IMR-90 (cell line): ENCODE measurements around the gene CHRM5.

Experiments used
- CEBPB ChIP-seq: IDR thresholded peaks from 2 replicates; pipeline ENCODE4 v1.6.1; 2012; ENCODE audit warnings: low read depth, low read length, improper control_type of control experiment
- CHD1 ChIP-seq: IDR thresholded peaks from 2 replicates; pipeline ENCODE4 v1.6.1; 2012; ENCODE audit warnings: low read depth, low read length, improper control_type of control experiment
- FOS ChIP-seq: fragments of 150-350 bp; IDR thresholded peaks from 2 replicates; pipeline ENCODE4 v1.6.1; 2016; ENCODE audit warnings: low read depth, low read length
- MAZ ChIP-seq: IDR thresholded peaks from 2 replicates; pipeline ENCODE4 v1.6.1; 2012; ENCODE audit warnings: low read depth, mild to moderate bottlenecking, low read length, improper control_type of control experiment, moderate library complexity, borderline replicate concordance
- POLR2A ChIP-seq: IDR thresholded peaks from 2 replicates; pipeline ENCODE4 v1.6.1; 2012; ENCODE audit warnings: mild to moderate bottlenecking, low read depth, low read length
- RAD21 ChIP-seq: IDR thresholded peaks from 2 replicates; pipeline ENCODE4 v1.6.1; 2012; ENCODE audit warnings: low read length, improper control_type of control experiment
- RCOR1 ChIP-seq: IDR thresholded peaks from 2 replicates; pipeline ENCODE4 v1.6.1; 2012; ENCODE audit warnings: mild to moderate bottlenecking, low read length, improper control_type of control experiment; ENCODE audit not compliant: insufficient replicate concordance
- SMC3 ChIP-seq: fragments of 150-350 bp; IDR thresholded peaks from 2 replicates; pipeline ENCODE4 v1.6.1; 2016; ENCODE audit warnings: low read depth, mild to moderate bottlenecking, antibody characterized with exemption, low read length, moderate library complexity
- TF ChIP-seq, protein P1 (sequence below): conservative IDR thresholded peaks from 2 replicates; pipeline ENCODE4 v1.5.1; 2012; ENCODE audit warnings: mild to moderate bottlenecking, low read depth, low read length, improper control_type of control experiment
- TF ChIP-seq, protein P2 (sequence below): fragments of 150-350 bp; IDR thresholded peaks from 2 replicates; pipeline ENCODE4 v1.6.1; 2017; ENCODE audit warnings: mild to moderate bottlenecking, antibody characterized with exemption, low read length, low read depth

DNA sequence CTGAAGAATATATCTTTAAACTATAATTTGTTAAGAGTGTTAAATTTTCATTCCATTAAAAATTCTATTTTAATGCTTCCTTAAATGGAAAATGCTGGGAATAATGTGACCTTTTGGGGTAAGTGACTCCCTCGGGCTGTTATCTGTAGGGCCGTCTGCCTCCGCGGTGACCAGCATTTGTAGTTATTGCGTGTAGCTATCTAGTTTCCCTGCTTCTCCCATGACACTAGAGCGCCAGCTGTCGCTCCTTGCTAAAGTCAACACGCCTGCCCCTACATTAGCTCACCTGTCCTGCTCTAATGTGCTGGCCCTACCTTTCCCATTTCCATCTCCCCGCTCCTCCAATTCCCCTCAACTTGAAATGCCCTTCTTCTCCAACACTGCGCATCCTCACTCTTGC lies 12.4 kb upstream of the CHRM5 start:
- TF ChIP-seq, protein P1, sequence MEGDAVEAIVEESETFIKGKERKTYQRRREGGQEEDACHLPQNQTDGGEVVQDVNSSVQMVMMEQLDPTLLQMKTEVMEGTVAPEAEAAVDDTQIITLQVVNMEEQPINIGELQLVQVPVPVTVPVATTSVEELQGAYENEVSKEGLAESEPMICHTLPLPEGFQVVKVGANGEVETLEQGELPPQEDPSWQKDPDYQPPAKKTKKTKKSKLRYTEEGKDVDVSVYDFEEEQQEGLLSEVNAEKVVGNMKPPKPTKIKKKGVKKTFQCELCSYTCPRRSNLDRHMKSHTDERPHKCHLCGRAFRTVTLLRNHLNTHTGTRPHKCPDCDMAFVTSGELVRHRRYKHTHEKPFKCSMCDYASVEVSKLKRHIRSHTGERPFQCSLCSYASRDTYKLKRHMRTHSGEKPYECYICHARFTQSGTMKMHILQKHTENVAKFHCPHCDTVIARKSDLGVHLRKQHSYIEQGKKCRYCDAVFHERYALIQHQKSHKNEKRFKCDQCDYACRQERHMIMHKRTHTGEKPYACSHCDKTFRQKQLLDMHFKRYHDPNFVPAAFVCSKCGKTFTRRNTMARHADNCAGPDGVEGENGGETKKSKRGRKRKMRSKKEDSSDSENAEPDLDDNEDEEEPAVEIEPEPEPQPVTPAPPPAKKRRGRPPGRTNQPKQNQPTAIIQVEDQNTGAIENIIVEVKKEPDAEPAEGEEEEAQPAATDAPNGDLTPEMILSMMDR, result no peak
- no peak for TF ChIP-seq MAZ
- TF ChIP-seq POLR2A, result no peak
- no peak for TF ChIP-seq RAD21
- TF ChIP-seq, protein P2, sequence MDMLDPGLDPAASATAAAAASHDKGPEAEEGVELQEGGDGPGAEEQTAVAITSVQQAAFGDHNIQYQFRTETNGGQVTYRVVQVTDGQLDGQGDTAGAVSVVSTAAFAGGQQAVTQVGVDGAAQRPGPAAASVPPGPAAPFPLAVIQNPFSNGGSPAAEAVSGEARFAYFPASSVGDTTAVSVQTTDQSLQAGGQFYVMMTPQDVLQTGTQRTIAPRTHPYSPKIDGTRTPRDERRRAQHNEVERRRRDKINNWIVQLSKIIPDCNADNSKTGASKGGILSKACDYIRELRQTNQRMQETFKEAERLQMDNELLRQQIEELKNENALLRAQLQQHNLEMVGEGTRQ, result no peak
- TF ChIP-seq RCOR1, result no peak
- no peak for TF ChIP-seq CHD1
- TF ChIP-seq CEBPB, result no peak
- TF ChIP-seq SMC3, result no peak
- TF ChIP-seq FOS, result no peak
